SU-DHL-6 (cell line): Measurements from ENCODE around the gene HEATR5A.

ENCODE experiments used
- CTCF ChIP-seq: fragments of 200-600 bp; sonication (generic); IDR thresholded peaks from one replicate; pipeline ENCODE4 v1.5.1; 2017; ENCODE audit warnings: antibody characterized with exemption, mild to moderate bottlenecking, low read length, moderate library complexity; ENCODE audit not compliant: insufficient read depth, poor library complexity, severe bottlenecking
- EZH2phosphoT487 ChIP-seq: fragments of 200-600 bp; sonication (generic), shearing (Covaris generic); conservative IDR thresholded peaks from 2 replicates; pipeline ENCODE4 v1.6.1; 2018; ENCODE audit warnings: mild to moderate bottlenecking, antibody characterized with exemption, low read length, moderate library complexity, mixed read lengths

- TF ChIP-seq CTCF (no peak), EZH2phosphoT487 (no peak)
These were observed 137.2 kb downstream of the HEATR5A start for GRCh38 chr14:31283153-31283552.
